Ishikawa (cell line): ENCODE data around the gene LONP2.

Experiments used
- CEBPB ChIP-seq: IDR thresholded peaks from 2 replicates; pipeline ENCODE4 v1.6.1; 2012
- CREB1 ChIP-seq: IDR thresholded peaks from 2 replicates; pipeline ENCODE4 v1.6.1; 2012; ENCODE audit warnings: low read depth
- EGR1 ChIP-seq: IDR thresholded peaks from 2 replicates; pipeline ENCODE4 v1.6.1; 2012
- EP300 ChIP-seq: IDR thresholded peaks from 2 replicates; pipeline ENCODE4 v1.6.1; 2012; ENCODE audit warnings: borderline replicate concordance
- FOXM1 ChIP-seq: IDR thresholded peaks from 2 replicates; pipeline ENCODE4 v1.6.1; 2012; ENCODE audit warnings: low read depth, borderline replicate concordance
- MAX ChIP-seq: IDR thresholded peaks from 2 replicates; pipeline ENCODE4 v1.6.1; 2012
- NFIC ChIP-seq: IDR thresholded peaks from 2 replicates; pipeline ENCODE4 v1.6.1; 2012
- RAD21 ChIP-seq: IDR thresholded peaks from 2 replicates; pipeline ENCODE4 v1.6.1; 2012; ENCODE audit warnings: low read depth
- REST ChIP-seq: IDR thresholded peaks from 2 replicates; pipeline ENCODE4 v1.6.1; 2012; ENCODE audit warnings: low read depth, mild to moderate bottlenecking
- TAF1 ChIP-seq: IDR thresholded peaks from 2 replicates; pipeline ENCODE4 v1.6.1; 2012; ENCODE audit warnings: low read depth, mild to moderate bottlenecking
- TCF12 ChIP-seq: IDR thresholded peaks from 2 replicates; pipeline ENCODE4 v1.6.1; 2012; ENCODE audit warnings: low read depth
- TEAD4 ChIP-seq: IDR thresholded peaks from 2 replicates; pipeline ENCODE4 v1.6.1; 2012
- USF1 ChIP-seq: IDR thresholded peaks from 2 replicates; pipeline ENCODE4 v1.6.1; 2012
- YY1 ChIP-seq: IDR thresholded peaks from 2 replicates; pipeline ENCODE4 v1.6.1; 2012; ENCODE audit warnings: low read depth
- ZBTB7A ChIP-seq: IDR thresholded peaks from 2 replicates; pipeline ENCODE4 v1.6.1; 2012; ENCODE audit warnings: low read depth

Gene LONP2

GRCh38 chr16:48366165-48367093 lies 122.3 kb downstream of the LONP2 start:
- TF ChIP-seq EGR1 (no peak), USF1 (no peak), NFIC (0 out of 2 replicates have a peak, but pooled peaks have one; percentile 20), CREB1 (0 out of 2 replicates have a peak, but pooled peaks have one; percentile 27), YY1 (no peak), TCF12 (no peak), RAD21 (0 out of 2 replicates have a peak, but pooled peaks have one; percentile 11), ZBTB7A (no peak), MAX (peak; percentile 72), REST (no peak), EP300 (no peak), TAF1 (no peak), TEAD4 (no peak; the same call in 1 of the 2 replicates), FOXM1 (no peak), CEBPB (peak; percentile 86)

GRCh38 chr16:48367441-48368049 lies 123.4 kb downstream of the LONP2 start:
- no peak for TF ChIP-seq NFIC
- TF ChIP-seq TCF12: no peak
- no peak for TF ChIP-seq REST
- TF ChIP-seq TAF1: no peak
- no peak for TF ChIP-seq ZBTB7A
- TF ChIP-seq TEAD4: no peak
- no peak for TF ChIP-seq YY1
- TF ChIP-seq FOXM1: no peak
- no peak for TF ChIP-seq EP300
- no peak for TF ChIP-seq RAD21
- no peak for TF ChIP-seq CEBPB
- no peak for TF ChIP-seq EGR1
- no peak for TF ChIP-seq MAX
- TF ChIP-seq CREB1: no peak
- TF ChIP-seq USF1: no peak

GRCh38 chr16:48369765-48370164 lies 125.7 kb downstream of the LONP2 start:
- TF ChIP-seq ZBTB7A: no peak
- no peak for TF ChIP-seq USF1
- TF ChIP-seq TCF12: no peak
- TF ChIP-seq RAD21: no peak
- TF ChIP-seq EP300: no peak
- TF ChIP-seq MAX: no peak
- no peak for TF ChIP-seq REST
- TF ChIP-seq TEAD4: no peak
- TF ChIP-seq YY1: no peak
